T-helper 1 cell treated with Interleukin-12 subunit alpha and Interleukin-12 subunit beta and Interleukin-4 antibody, amounts not matched to agents 30 μg/mL and 1 μg/mL, for 36 hours (primary cell): ENCODE data around the gene BAHCC1.

Source experiments
- H3K27ac Mint-ChIP-seq: one replicate; pipeline ENCODE4 v1.8.0; 2021; ENCODE audit warnings: mild to moderate bottlenecking, mixed read lengths
- H3K27me3 Mint-ChIP-seq: one replicate; pipeline ENCODE4 v1.8.0; 2021; ENCODE audit warnings: low read depth, mixed read lengths
- H3K36me3 Mint-ChIP-seq: one replicate; pipeline ENCODE4 v1.8.0; 2021; ENCODE audit warnings: low read depth, mixed read lengths
- H3K4me1 Mint-ChIP-seq: one replicate; pipeline ENCODE4 v1.8.0; 2021; ENCODE audit warnings: low read depth, mixed read lengths
- H3K4me3 Mint-ChIP-seq: one replicate; pipeline ENCODE4 v1.8.0; 2021; ENCODE audit warnings: mild to moderate bottlenecking, moderate library complexity, mixed read lengths
- H3K9me3 Mint-ChIP-seq: one replicate; pipeline ENCODE4 v1.8.0; 2021; ENCODE audit warnings: mixed read lengths

BAHCC1 gene

DNA sequence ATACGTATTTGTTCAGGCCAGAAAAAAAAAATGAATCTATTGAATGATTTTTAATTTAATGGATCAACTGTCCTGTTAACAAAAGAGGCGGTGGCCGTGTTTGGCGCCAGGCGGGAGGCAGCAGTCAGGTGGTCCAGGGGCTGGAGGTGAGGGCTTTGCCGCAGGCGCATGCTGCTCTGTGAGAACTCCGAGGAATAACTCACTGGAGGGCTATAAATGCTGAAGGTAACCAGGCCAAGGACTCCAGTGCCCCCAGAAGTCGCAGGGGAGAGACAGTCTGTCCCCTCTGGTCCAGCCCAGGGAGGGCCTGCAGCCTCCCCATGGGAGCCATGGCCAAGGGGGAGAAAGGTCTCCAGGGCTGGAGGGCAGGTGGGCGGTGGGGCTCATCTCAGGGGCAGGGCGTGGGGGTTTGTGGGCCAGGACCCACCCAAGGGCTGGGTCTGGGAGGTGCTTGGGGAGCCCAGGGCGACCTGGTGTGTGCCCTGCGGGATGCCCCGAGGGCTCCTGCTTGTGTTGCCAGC is 7.1 kb upstream of the BAHCC1 start:
- Mint-ChIP-seq H3K4me3 (peak overlapping the region; percentile 7), H3K27me3 (peaks cover 51% of the 10 kb centered on the region), H3K36me3 (no peaks in the 10 kb centered on the region), H3K4me1 (no peaks in the 10 kb centered on the region), H3K9me3 (no peaks in the 10 kb centered on the region), H3K27ac (no peak overlapping the region)

- Mint-ChIP-seq H3K36me3 (no peaks in the 10 kb centered on the region), H3K27me3 (peaks cover 51% of the 10 kb centered on the region), H3K4me3 (no peak overlapping the region), H3K4me1 (no peaks in the 10 kb centered on the region), H3K27ac (no peak overlapping the region), H3K9me3 (no peaks in the 10 kb centered on the region)
Observed at GRCh38 chr17:81388612-81389367, 6.5 kb upstream of the BAHCC1 start.

DNA sequence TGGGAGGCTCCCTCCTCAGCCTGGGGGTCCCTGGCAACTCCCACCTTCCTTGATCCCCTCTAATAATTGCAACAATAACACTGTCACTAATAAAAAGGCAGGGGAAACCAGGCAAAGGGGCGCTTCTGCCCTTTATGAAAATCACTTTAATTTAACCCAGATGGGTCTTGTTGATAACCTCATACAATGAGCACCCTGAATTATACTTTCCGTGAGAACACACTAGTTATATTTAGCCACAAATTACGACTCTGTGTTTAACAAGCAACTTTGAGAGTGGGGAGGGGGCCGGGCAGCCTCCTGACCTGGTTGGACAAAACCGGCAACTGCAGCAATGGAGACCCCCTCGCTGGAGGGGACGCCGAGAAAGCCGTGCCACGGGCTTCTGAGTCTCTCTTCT is 5.7 kb upstream of the BAHCC1 start:
- Mint-ChIP-seq H3K27ac (no peak overlapping the region), H3K27me3 (peaks cover 59% of the 10 kb centered on the region), H3K4me3 (no peak overlapping the region), H3K9me3 (no peaks in the 10 kb centered on the region), H3K36me3 (no peaks in the 10 kb centered on the region), H3K4me1 (peaks cover 7% of the 10 kb centered on the region)

DNA sequence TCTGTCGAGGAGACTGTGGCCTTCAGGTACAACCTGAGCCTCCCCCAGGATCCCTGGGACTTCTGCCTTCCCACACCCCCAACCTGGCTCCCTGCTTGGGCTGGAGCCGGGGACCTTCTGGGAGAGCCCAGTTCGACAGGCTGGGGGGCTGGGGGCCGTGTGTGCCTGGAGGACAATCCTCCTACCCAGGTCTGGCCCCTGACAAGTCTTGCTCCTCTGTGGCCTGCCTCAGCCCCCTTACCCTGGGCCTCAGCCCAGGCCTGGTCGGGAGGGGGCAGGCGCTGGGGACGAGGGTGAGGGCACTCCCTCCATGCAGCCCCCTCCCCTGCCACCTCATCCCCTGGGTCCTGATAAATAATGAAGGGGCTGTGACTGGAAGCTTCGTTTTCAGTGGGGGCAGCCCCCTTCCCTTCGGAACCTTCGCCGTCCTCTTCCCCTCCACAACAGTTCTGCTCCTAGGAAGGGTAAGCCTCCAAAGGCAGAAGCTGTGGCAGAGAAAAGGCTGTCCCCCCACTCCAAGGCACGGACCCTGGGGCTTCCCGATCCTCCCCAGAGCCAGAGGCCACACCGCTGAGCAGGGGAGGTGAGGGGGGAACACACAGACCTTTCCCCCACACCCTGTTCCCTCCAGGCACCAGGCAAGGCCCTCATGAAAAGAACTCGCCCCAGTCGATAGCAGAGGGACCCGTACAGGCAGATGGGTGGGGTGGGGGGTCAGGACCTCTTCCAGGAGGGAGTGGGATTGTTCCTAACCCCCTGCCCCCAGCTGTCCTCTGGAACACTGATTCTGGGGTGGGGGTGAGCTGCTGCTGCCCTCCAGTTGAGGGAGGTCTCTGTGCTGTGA is 5.0 kb upstream of the BAHCC1 start:
- Mint-ChIP-seq H3K9me3 (no peaks in the 10 kb centered on the region), H3K27ac (no peak overlapping the region), H3K36me3 (no peaks in the 10 kb centered on the region), H3K27me3 (peaks cover 60% of the 10 kb centered on the region), H3K4me3 (no peak overlapping the region), H3K4me1 (peaks cover 9% of the 10 kb centered on the region)

DNA sequence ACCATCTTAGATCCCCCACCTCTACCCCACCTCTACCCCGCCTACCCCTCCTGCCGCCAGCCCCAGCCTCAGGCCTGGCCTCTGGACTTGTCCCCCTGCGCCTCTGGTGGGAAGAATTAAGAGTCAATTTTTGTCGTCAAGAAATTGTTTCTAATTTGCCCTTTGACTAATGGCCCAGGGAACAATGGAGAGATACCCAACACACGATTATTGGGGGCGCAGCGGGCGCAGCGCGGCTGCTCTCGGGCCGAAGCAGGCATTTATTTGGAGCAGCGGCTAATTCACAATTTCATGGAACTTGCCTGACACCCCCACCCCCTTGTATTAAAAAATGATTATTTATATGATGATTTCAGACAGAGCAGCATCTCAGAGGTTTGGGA is 4.4 kb upstream of the BAHCC1 start:
- Mint-ChIP-seq H3K4me1 (peaks cover 9% of the 10 kb centered on the region), H3K27me3 (peaks cover 59% of the 10 kb centered on the region), H3K27ac (no peak overlapping the region), H3K9me3 (no peaks in the 10 kb centered on the region), H3K36me3 (no peaks in the 10 kb centered on the region), H3K4me3 (no peak overlapping the region)

- H3K27me3 Mint-ChIP-seq: peaks cover 53% of the 10 kb centered on the region
- no peak overlapping the region for H3K27ac Mint-ChIP-seq
- H3K4me1 Mint-ChIP-seq: peaks cover 9% of the 10 kb centered on the region
- H3K9me3 Mint-ChIP-seq: no peaks in the 10 kb centered on the region
- H3K36me3 Mint-ChIP-seq: no peaks in the 10 kb centered on the region
- no peak overlapping the region for H3K4me3 Mint-ChIP-seq
Observed at GRCh38 chr17:81391293-81391935, 3.8 kb upstream of the BAHCC1 start.

DNA sequence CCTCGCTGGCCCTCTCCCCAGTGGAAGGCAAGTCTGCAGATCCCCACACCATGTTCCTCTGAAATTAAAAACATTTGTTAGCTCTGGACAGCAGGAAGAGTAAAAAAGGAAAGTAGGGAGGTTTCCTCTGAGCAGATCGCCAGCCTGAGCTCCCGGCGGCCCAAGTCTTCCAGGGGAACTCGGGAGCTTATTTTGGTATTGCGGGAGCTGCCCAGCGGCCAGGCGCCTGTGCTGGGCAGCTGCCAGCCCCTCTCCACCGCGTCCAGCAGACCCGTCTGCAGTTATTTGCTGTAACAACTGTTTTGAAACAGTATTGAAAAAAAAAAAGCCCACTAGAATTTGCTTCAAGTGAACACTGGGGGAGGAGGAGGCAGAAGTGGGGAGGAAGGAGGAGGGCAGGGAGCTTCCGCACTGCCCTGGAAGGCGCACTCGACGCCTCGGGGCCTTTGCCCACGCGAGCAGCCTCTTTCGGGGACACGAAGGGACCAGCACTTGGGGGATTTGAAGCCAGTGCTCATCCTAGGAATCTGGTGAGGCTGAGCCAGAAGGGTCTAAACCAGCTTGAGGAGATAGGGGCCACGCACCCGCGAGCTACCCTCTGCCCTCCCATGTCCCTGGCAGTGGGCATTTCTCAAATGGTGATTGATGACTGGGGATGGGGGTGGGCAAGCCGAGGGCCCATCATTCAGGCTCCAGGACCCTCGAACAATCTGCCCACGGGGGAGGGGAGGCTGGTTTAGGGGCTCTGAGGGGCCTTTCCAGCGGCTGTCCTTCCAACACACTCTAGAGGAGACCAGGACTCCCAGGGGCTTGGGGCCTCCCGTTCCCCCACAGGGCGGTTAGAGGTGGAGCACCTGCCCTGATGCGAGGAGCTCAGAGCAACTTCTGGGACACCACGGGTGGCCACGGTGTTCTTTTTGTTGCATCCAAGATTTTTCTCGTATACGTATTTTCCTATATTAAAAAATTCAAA is 3.0 kb upstream of the BAHCC1 start:
- Mint-ChIP-seq H3K4me3 (no peak overlapping the region), H3K36me3 (no peaks in the 10 kb centered on the region), H3K4me1 (peaks cover 9% of the 10 kb centered on the region), H3K27ac (no peak overlapping the region), H3K9me3 (no peaks in the 10 kb centered on the region), H3K27me3 (peaks cover 52% of the 10 kb centered on the region)

DNA sequence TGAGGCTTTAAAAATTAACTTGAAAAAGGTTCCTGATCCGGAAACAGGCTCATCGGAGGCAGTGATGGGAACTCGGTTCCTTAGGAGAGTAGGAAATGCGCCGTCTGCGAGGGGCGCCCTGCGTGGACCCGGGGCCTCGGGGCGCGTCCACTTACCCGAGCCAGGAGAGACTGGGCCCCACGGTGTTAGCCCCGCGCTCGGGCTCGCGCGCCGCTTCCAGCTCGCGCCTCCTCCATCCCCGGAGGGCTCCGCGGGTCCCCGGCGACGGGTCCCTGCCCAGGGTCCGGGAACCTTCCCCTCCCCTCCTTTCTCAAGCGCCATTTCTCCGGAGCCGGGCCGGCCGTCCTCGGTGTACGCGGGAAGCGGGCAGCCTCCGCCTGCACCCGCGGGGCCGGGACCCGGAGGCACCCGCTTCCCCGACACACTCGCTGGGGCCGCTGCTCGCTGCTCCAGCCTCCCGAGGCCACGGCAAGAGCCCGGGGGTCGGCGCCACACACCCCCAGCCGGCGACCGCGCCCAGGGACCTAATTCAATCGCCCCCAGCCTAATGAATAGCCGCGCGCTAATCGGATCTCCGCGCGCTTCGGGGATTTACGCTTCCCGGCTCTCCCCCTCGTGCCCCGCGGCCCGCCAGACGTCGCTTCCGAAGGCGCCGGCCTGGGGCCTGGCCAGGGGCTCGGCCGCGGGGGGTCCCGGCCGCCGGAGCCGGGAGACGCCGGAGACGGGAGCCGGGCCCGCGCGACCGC is 2.2 kb upstream of the BAHCC1 start:
- H3K9me3 Mint-ChIP-seq: no peaks in the 10 kb centered on the region

DNA sequence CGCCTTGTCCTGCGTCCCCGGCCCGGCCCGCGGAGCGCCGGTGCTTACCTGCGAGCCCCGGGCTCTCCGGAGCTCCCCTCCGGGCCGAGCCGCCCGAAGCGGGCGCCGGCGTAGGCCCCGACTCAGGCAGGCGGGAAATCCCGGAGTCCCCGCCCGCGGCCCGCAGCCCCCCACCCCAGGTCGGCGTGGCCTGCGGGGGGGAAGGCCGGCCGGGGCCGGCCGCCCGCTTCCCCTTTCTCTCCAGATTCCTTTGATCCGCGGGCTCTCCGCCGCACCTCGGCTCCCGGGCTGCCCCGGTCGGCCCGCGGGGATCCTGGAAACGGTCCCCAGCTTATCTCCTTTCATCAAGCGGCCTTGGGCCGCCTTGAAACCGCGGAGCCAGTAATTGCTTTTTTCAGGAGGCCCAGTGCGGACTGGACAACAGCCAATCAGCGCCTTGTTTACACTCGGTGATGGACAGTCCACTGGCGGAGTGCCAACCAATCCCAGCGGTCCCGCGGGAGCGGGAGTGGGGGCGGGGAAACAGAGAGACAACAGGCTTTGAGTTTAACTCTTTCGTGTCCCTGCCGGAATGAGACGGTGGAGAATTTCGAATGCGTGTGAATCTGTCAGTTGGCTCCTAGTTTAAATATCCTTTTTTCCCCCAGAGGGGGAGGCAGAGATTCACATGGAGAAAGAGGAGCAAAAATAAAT is 1.4 kb upstream of the BAHCC1 start:
- peaks cover 53% of the 10 kb centered on the region for H3K27me3 Mint-ChIP-seq
- H3K27ac Mint-ChIP-seq: peak overlapping the region; percentile 71
- peaks cover 1% of the 10 kb centered on the region for H3K36me3 Mint-ChIP-seq
- peaks cover 14% of the 10 kb centered on the region for H3K4me1 Mint-ChIP-seq
- H3K4me3 Mint-ChIP-seq: peak overlapping the region; percentile 53
- no peaks in the 10 kb centered on the region for H3K9me3 Mint-ChIP-seq

More for the DNA sequence above, 2.2 kb upstream of the BAHCC1 start:
- H3K4me3 Mint-ChIP-seq: no peak overlapping the region
- no peaks in the 10 kb centered on the region for H3K36me3 Mint-ChIP-seq
- no peak overlapping the region for H3K27ac Mint-ChIP-seq
- H3K27me3 Mint-ChIP-seq: peaks cover 54% of the 10 kb centered on the region
- peaks cover 13% of the 10 kb centered on the region for H3K4me1 Mint-ChIP-seq

DNA sequence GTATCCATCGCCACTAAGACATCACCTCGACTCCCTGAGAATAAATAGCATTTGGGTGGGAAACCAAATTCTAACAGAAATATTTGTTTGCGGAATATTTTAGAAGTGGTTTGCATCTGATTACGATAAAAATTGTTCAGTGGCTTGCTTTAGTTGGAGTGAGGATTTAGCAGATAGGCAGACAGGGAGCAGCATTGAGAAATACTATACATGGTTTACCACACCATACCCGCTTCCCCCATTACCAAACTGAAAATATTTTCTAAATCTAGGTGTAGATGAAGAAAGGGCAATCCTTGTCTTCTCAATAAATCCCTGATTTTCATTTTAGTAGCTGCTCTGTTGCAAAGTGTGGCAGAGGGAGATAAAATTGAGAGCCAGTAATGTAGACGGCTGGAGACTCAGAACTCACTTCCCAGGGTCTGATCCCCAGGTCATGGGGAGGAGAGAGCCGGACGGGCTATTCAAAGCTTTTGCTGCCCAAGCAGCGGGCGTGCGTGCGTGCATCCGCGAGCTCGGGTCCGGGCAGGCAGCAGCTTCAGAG is 808 bp upstream of the BAHCC1 start:
- no peaks in the 10 kb centered on the region for H3K9me3 Mint-ChIP-seq
- peak overlapping the region; percentile 71 for H3K27ac Mint-ChIP-seq
- H3K36me3 Mint-ChIP-seq: peaks cover 3% of the 10 kb centered on the region
- H3K4me1 Mint-ChIP-seq: peaks cover 16% of the 10 kb centered on the region
- H3K27me3 Mint-ChIP-seq: peaks cover 53% of the 10 kb centered on the region
- peak overlapping the region; percentile 5 for H3K4me3 Mint-ChIP-seq

DNA sequence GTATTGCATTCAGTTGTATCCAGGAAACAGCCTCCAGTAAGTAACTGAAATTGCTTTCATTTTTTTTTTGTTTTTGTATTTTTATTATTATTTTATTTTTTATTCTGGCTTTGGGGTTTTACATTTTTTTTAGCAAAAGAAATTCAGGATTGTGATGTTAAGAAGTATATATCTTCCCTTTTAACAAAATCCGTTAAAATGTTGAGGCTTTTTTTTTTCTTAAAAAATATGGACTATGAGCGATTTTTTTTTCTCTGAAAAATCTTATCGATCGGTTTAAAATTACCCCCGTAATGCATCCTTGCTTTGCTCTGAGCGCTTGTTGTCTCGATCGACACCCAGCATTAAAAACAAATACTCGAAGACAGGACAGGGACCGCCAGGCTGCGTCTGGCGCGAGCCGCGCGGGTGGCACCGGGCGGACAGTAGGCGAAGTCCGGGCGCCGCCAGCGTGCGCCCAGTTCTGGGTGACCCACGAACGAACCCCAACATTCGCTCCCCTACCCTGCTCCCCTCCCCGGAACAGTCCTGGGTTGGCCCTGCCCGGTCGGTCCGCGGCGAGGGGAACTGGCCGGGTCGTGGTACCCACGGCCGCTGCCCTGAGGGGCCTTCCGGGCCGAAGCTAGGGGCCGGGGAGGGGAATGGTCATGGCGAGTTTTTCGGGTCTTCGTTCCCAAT is 482 bp downstream of the BAHCC1 start:
- H3K4me1 Mint-ChIP-seq: peaks cover 17% of the 10 kb centered on the region
- H3K27me3 Mint-ChIP-seq: peaks cover 61% of the 10 kb centered on the region
- H3K4me3 Mint-ChIP-seq: no peak overlapping the region
- H3K27ac Mint-ChIP-seq: no peak overlapping the region
- H3K9me3 Mint-ChIP-seq: no peaks in the 10 kb centered on the region
- peaks cover 3% of the 10 kb centered on the region for H3K36me3 Mint-ChIP-seq

DNA sequence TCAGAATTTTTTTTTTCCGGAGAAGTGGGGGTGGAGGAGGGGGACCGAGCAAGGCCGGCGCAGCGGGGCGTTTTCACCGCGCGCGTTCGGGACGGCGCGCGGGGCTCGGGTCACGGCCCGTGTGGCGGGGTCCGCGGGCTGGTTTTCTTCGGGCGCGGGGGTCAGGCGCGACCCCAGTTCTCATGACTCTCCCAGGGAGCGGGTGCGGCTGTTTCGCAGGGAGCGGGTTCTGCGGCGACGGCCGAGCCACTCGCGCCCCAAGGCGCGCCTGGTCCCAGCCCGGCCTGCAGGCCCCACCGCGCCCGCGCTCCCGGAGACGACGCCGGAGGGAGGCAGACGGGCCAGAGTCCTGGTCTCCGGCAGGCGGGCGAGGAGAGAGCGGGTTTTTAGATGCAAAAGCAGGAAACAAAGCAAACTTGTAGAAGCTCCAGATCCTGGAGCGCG is 1.0 kb downstream of the BAHCC1 start:
- Mint-ChIP-seq H3K36me3 (peaks cover 3% of the 10 kb centered on the region), H3K27me3 (peaks cover 61% of the 10 kb centered on the region), H3K9me3 (no peaks in the 10 kb centered on the region), H3K4me1 (peaks cover 17% of the 10 kb centered on the region), H3K4me3 (no peak overlapping the region), H3K27ac (no peak overlapping the region)
